ENCODE results near the gene IL1R1. TPM values are rescaled to one million over a fixed set of nuclear protein-coding genes. Genes with fewer than 3 reads are reported as not detected.

The IL1R1 gene
- total RNA-seq, 1 experiment from 2014 or later: 12.7 TPM

DNA sequence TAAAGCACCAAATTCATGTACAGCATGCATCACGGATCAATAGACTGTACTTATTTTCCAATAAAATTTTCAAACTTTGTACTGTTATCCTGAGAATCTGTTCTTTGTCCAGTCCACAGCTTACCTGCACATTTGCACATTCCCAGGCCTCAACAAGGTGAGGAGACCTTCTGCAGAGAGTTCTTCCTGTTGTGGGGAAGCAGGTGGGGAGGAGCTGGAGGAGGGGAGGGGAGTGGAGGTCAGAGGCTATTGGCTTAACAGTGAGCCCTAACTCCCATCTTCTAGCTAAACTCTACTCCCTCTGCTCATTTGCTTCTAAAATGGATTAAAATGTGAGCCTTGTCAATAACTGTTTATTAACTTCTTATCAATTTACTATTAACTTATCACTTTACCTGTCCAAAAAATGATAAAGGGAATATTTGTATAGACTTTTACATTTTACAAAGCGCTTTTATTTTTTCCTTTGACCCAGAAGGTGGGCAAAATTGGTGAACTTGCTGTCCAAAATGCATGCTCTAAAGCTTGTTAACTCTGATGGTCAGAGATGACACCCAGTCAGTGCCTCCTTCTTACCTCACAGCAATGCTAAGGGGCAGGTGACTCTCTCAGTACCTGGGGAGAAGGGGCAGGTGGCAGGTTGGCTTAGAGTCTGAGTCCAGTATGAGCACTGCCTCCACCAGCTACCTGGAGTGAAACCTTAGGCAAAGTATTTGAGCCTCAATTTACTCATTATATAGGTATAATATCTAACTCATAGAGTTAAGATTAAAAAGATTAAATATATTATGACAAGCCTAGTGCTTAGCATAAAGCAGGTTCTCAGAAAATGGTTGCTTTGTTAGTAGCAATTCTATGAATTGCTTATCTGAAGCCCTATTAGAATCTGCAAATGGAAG lies 37.5 kb downstream of the IL1R1 start:
- DNase-seq (ENCODE audit: low read depth in 1 of 2, low spot score in 2 of 2): no peak
- Histone ChIP-seq H3K36me3 (peaks cover 15% of the 10 kb centered on the region), H3K4me3 (no peak overlapping the region), H3K4me1 (replicated peaks) (no peaks in the 10 kb centered on the region), H3K27me3 (replicated peaks) (no peaks in the 10 kb centered on the region), H3K27ac (no peak overlapping the region), H3K9me3 (replicated peaks) (no peaks in the 10 kb centered on the region)

DNA sequence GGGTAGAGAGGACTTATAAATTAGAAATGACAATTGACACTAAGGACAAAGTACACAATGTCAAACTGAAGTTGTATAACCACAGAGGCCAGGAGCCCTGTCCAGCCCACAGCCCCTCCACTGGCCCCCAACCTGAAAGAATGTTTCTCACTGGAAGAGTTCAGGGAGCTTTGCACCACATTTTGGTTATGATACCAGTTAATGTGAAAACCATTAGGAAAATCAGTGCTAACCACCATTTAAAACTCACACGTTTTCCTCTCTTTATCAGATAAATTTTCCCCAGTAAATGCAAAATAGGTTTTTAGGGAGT lies 38.1 kb downstream of the IL1R1 start:
- no peaks in the 10 kb centered on the region for H3K27me3 ChIP-seq (replicated peaks)
- DNase-seq (ENCODE audit: low read depth in 1 of 2, low spot score in 2 of 2): no peak
- peaks cover 11% of the 10 kb centered on the region for H3K36me3 ChIP-seq

DNA sequence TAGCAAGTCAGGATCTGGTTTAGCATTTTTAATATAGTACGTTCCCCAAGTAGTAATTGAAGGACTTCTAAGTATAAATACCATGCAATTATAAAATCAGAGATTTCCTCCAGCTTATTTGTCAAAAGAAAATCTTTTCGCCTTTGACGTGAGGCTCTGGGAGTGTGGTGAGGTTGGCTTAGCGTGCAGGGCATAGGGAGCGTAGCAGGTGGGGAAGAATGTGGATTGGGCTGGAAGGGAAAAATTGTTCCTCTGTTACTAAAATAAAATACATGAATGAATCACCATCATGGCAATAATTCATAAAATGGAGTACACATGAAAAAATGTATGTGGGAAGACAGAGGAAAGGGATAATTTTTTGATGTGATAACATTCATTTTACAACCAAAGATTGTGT lies 38.8 kb downstream of the IL1R1 start:
- Histone ChIP-seq H3K4me3 (no peak overlapping the region), H3K9me3 (replicated peaks) (no peaks in the 10 kb centered on the region), H3K4me1 (replicated peaks) (no peaks in the 10 kb centered on the region), H3K36me3 (peaks cover 4% of the 10 kb centered on the region; the same call in 1 of the 2 replicates), H3K27ac (no peak overlapping the region), H3K27me3 (replicated peaks) (no peaks in the 10 kb centered on the region)
- DNase-seq (ENCODE audit: low read depth in 1 of 2, low spot score in 2 of 2): no peak

More for the DNA sequence above, 38.1 kb downstream of the IL1R1 start:
- H3K27ac ChIP-seq: no peak overlapping the region
- no peaks in the 10 kb centered on the region for H3K9me3 ChIP-seq (replicated peaks)
- H3K4me1 ChIP-seq (replicated peaks): no peaks in the 10 kb centered on the region
- no peak overlapping the region for H3K4me3 ChIP-seq

DNA sequence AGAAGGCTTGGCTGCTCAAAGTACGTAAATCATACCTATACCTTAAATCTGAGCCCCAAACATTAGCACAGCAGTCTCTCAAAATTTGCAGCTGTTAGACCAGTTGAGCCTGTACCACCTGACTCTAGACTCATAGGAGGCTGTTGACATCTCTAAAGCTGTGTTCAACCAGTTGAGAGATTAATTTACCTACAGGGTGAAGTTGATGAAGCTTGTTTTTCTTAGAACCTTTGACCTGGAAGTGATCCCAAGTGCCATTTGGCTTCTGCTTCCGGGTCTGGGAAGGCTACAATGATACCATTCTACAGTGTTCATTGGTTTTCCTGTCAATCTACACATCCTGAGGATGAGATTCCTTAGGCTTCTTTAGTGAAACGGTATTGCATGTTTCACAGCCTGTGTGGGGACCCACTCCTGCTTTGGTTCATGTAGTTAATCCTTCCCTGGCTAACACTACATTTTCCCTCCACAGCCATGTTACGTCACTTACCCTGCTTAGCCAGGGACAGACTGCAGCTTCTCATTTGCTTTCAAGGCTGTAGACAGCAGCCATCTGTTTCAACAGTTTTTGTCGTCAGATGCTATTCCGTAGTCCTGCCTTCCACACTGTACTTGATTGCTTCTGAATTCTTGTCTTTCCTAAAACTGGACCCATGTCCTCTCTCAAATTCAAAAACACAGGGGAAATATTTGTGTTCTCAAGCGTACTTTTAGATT lies 39.5 kb downstream of the IL1R1 start:
- no peak for DNase-seq (ENCODE audit: low read depth in 1 of 2, low spot score in 2 of 2)

DNA sequence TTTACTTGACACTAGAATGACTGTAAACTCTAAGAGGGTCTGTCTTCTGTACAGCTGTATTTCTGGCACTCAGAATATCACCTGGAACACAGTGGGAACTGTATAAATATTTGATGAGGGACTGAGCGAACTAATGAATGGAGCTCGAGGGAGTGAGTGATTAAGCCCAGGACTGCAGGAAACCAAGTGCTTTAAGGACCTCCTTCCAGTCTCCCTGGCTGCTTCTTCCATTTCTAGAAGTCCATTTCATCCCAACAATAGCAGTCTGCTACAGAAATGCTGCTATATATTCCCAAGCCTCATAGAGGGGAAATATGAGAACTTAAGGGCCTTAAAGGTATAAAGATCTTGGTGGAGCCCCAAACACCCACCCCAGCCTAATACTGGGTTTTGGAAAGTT lies 41.5 kb downstream of the IL1R1 start:
- no peak for DNase-seq (ENCODE audit: low read depth in 1 of 2, low spot score in 2 of 2)
- no peak overlapping the region for H3K4me3 ChIP-seq
- no peaks in the 10 kb centered on the region for H3K27me3 ChIP-seq (replicated peaks)
- no peaks in the 10 kb centered on the region for H3K36me3 ChIP-seq
- H3K4me1 ChIP-seq (replicated peaks): no peaks in the 10 kb centered on the region
- no peak overlapping the region for H3K27ac ChIP-seq
- no peaks in the 10 kb centered on the region for H3K9me3 ChIP-seq (replicated peaks)

More for the DNA sequence above, 39.5 kb downstream of the IL1R1 start:
- Histone ChIP-seq H3K27ac (no peak overlapping the region), H3K27me3 (replicated peaks) (no peaks in the 10 kb centered on the region), H3K4me1 (replicated peaks) (no peaks in the 10 kb centered on the region), H3K36me3 (no peaks in the 10 kb centered on the region), H3K9me3 (replicated peaks) (no peaks in the 10 kb centered on the region), H3K4me3 (no peak overlapping the region)

DNA sequence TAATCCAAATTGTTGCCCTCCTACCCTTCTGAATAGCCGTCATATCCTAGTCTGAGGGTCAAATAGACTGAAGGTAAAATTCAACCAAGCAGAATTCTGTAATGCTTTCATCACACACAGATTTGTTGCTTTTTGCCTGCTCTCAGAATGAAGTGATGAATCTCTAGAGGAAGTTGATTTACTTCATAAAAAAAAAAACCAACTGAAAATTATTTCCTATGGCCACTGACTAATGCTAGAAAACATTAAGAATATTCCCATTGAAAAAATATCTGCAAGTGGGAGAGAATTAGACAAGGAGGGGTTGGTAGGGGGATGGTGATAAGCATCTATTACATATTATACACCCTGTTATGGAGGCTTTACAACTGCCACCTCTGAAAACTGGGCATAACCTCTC lies 42.0 kb downstream of the IL1R1 start:
- DNase-seq (ENCODE audit: low read depth in 1 of 2, low spot score in 2 of 2): no peak
- Histone ChIP-seq H3K36me3 (no peaks in the 10 kb centered on the region), H3K9me3 (replicated peaks) (no peaks in the 10 kb centered on the region), H3K4me1 (replicated peaks) (no peaks in the 10 kb centered on the region), H3K27me3 (replicated peaks) (no peaks in the 10 kb centered on the region), H3K27ac (no peak overlapping the region), H3K4me3 (no peak overlapping the region)

DNA sequence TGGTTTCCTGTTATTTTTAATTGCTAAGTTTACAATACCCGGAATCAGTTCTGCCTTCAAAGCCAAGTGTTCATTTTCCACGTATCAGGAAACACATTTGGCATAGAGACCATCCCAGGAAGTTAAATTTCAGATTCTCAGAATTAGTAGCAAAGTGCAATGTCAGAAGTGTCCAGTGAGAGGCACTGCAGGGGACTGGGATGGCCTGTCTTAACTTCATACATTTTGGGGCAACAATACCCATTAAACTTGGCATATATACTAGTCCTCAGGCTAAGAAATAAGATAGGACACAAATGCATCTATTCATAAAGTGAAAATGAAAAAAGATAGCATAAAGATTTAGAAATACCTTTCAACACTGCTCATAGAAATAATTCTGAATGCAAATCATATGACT lies 42.8 kb downstream of the IL1R1 start:
- no peaks in the 10 kb centered on the region for H3K27me3 ChIP-seq (replicated peaks)
- no peak overlapping the region for H3K27ac ChIP-seq
- no peaks in the 10 kb centered on the region for H3K9me3 ChIP-seq (replicated peaks)
- H3K36me3 ChIP-seq: no peaks in the 10 kb centered on the region
- no peak overlapping the region for H3K4me3 ChIP-seq
- DNase-seq (ENCODE audit: low read depth in 1 of 2, low spot score in 2 of 2): no peak
- H3K4me1 ChIP-seq (replicated peaks): no peaks in the 10 kb centered on the region

DNA sequence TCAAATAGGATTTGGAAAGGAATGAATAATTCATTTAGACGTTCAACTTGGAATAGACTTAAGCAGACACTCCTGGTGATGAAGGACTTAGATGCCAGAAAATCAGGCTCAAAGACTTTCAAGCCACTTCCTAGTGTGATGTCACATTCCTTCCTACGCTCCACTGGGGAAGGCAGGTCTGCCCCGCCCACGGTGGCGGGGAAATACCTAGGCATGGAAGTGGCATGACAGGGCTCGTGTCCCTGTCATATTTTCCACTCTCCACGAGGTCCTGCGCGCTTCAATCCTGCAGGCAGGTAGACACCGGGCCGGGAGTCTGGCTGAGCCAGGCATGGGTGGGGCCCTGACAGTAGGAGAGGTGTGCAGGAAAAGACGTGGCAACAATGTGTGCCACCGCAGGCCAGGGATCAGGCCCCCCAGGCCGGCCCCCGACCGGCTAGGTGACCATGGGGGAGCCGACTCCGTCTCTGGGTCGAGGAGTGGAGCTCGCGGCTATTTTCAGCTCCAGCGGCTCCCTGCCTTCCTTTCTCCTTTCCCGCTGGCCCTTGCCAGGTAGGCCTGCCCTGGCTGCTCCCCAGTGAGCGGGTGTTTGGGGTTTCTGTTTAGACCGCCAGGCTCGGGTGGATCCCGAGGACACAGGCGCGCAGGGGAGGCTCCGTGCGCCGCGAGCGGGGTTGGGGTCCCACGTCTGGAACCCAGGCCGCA lies 44.4 kb downstream of the IL1R1 start, which contains the start of gene IL1RL2:
TSS of gene IL1RL2 (plus strand) at position 233 of the 705 bp plus-strand sequence. CDS start 845 bp downstream, outside the sequence.
- no peaks in the 10 kb centered on the region for H3K9me3 ChIP-seq (replicated peaks)
- no peak for DNase-seq (ENCODE audit: low read depth in 1 of 2, low spot score in 2 of 2)
- H3K4me3 ChIP-seq: peak within 1 kb of the TSS; percentile 10; the same call in 1 of the 2 replicates
- H3K36me3 ChIP-seq: no peaks in the 10 kb centered on the region
- H3K4me1 ChIP-seq (replicated peaks): no peaks in the 10 kb centered on the region
- no peak within 1 kb of the TSS for H3K27ac ChIP-seq
- H3K27me3 ChIP-seq (replicated peaks): no peaks in the 10 kb centered on the region

DNA sequence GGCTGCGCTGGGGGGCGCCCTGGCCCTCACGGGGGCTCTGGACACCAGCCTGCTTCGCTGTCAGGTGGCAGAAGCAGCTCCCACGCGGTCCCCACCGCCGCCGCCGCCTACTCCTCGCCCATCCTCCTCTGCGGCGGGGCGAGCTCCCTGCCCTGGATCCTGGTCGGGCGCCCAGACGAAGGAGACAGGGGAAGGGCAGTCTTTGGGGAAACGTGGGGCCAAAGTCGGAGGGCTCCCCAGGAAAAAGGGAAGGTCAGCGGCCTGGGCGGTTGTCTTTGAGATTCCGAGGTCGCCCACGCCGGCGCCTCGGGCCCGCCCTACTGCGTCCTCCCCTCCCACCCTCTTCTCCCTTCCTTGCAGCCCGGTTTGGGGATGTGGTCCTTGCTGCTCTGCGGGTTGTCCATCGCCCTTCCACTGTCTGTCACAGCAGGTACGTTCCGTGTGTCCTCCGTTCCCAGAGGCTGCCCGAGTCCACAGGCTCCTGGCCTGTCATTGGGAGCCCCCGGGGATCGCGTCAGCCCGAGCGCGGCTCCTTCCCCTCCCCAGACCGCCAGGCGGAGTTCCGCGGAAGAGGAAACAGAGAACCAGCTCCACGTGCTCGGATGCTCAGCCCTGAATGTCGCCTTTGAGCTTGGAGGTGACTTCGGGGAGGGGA lies 45.1 kb downstream of the IL1R1 start:
- no peak overlapping the region for H3K27ac ChIP-seq
- peak overlapping the region; percentile 10; the same call in 1 of the 2 replicates for H3K4me3 ChIP-seq
- H3K4me1 ChIP-seq (replicated peaks): no peaks in the 10 kb centered on the region
- H3K9me3 ChIP-seq (replicated peaks): no peaks in the 10 kb centered on the region
- no peaks in the 10 kb centered on the region for H3K27me3 ChIP-seq (replicated peaks)
- DNase-seq (ENCODE audit: low read depth in 1 of 2, low spot score in 2 of 2): no peak
- H3K36me3 ChIP-seq: no peaks in the 10 kb centered on the region

DNA sequence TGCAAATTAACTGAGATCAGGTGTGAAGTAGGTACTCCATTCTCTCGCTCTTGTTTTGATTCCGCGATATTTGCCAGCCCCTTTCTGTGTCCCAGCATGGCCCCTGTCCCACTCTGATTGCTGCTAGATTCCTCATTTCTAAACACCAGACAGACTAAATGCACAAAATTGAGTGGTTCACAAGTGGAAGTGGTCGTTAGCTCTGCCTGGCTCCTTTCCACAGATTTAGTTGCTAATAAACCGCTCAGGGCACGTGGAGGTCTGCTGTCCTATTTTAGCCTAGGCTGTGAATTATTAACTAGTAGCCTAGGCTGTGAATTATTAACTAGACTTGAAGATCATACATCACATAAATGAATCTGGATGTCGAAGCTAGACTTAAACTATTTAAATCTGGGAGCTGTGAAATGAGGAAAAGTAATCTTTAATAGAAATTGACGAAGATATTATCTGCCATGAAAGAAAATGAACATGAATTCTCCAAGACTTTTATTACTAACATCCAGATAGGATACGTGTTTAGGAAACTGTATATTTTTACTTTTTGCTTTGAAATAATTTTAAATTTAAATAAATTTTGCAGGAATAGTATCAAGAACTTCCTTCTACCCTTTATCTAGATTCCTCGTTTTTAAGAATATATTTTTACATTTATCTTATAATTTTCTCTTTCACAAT lies 48.0 kb downstream of the IL1R1 start:
- Histone ChIP-seq H3K4me1 (replicated peaks) (no peaks in the 10 kb centered on the region; the same call in 1 of the 2 replicates), H3K9me3 (replicated peaks) (no peaks in the 10 kb centered on the region), H3K27me3 (replicated peaks) (no peaks in the 10 kb centered on the region), H3K27ac (no peak overlapping the region), H3K36me3 (no peaks in the 10 kb centered on the region), H3K4me3 (no peak overlapping the region)
- no peak for DNase-seq (ENCODE audit: low read depth in 1 of 2, low spot score in 2 of 2)

DNA sequence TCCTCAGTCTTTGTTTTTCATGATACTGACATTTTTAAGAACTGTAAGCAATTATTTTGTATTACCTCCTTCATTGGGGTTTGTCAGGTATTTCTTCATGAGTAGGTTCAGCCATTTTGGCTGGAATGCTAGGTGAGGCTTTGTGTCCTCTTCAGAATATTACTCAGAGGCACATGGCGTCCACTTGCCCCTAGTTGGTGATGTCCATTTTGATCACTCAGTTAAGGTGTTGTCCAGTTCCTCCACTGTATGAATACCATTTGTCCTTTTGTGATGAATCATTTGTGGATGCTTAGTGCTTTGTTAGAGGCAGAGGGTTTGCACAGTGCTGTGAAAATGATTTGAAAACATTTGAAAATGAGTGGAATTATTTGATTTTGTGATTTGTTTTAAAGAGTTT lies 49.0 kb downstream of the IL1R1 start:
- no peak for DNase-seq (ENCODE audit: low read depth in 1 of 2, low spot score in 2 of 2)
- H3K27ac ChIP-seq: no peak overlapping the region
- H3K4me3 ChIP-seq: no peak overlapping the region
- H3K9me3 ChIP-seq (replicated peaks): no peaks in the 10 kb centered on the region
- no peaks in the 10 kb centered on the region for H3K27me3 ChIP-seq (replicated peaks)
- H3K36me3 ChIP-seq: no peaks in the 10 kb centered on the region
- H3K4me1 ChIP-seq (replicated peaks): no peaks in the 10 kb centered on the region; the same call in 1 of the 2 replicates

DNA sequence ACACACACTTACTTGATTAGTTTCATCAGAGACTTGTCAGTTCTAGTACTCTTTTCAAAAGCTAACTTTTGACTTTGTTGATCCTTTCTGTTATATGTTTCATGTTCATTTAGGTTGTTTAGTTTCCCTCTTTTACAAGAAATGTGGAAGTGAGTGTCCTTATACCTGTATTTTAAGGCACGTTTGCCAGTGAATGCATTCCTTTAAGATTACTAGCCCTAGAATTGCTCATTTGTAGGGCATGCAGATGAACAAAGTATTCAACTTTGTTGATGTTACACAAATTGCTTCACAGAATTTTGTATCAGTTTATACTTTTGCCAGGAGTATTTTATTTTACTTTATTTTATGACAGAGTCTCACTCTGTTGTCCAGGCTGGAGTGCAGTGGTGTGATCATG lies 50.5 kb downstream of the IL1R1 start:
- Histone ChIP-seq H3K4me3 (no peak overlapping the region), H3K36me3 (no peaks in the 10 kb centered on the region), H3K27me3 (replicated peaks) (no peaks in the 10 kb centered on the region), H3K4me1 (replicated peaks) (no peaks in the 10 kb centered on the region; the same call in 1 of the 2 replicates), H3K9me3 (replicated peaks) (no peaks in the 10 kb centered on the region), H3K27ac (no peak overlapping the region)
- peak in 1 of 2 experiments; percentile 10 for DNase-seq (ENCODE audit: low read depth in 1 of 2, low spot score in 2 of 2)

All from SJSA1 (cell line).